Liver (tissue), 9 donors: ENCODE measurements around the gene SLC27A3. TPM values are rescaled to one million over a fixed set of nuclear protein-coding genes. Genes with fewer than 3 reads are reported as not detected.
A peak's percentile ranks its signal among the peaks of the same experiment; 100 is the strongest.

Source experiments
- DNase-seq: peaks from one replicate; pipeline ENCODE4 v3.0.0-alpha.2; 2017; ENCODE audit warnings: low spot score
- H3K27ac ChIP-seq, 2 donors: one replicate each; pipeline ENCODE4 v1.7.0; 2013; ENCODE audit warnings: inconsistent platforms in 2 of 2, low read length in 2 of 2, control low read depth in 1 of 2, low read depth in 1 of 2, mild to moderate bottlenecking in 1 of 2
- H3K27me3 ChIP-seq, 4 donors: one replicate each; pipeline versions ENCODE4 v1.6.1 to v1.7.0; 2013; ENCODE audit warnings: low read length in 3 of 4, inconsistent platforms in 1 of 4, mild to moderate bottlenecking in 1 of 4, moderate library complexity in 1 of 4; ENCODE audit not compliant: control insufficient read depth in 4 of 4, insufficient read depth in 4 of 4
- H3K36me3 ChIP-seq, 4 donors: one replicate each; pipeline versions ENCODE4 v1.6.1 to v1.7.0; 2013; ENCODE audit warnings: low read length in 3 of 4, mild to moderate bottlenecking in 3 of 4, low read depth in 1 of 4, moderate library complexity in 1 of 4; ENCODE audit not compliant: control insufficient read depth in 4 of 4, insufficient read depth in 3 of 4
- H3K4me1 ChIP-seq, 4 donors: one replicate each; pipeline versions ENCODE4 v1.6.1 to v1.7.0; 2013; ENCODE audit warnings: low read length in 3 of 4, mild to moderate bottlenecking in 3 of 4, moderate library complexity in 1 of 4; ENCODE audit not compliant: control insufficient read depth in 4 of 4, insufficient read depth in 4 of 4
- H3K4me3 ChIP-seq, 3 donors: one replicate each; pipeline versions ENCODE4 v1.6.1 to v1.7.0; 2013; ENCODE audit warnings: low read length in 3 of 3, control low read depth in 1 of 3, low read depth in 1 of 3, mild to moderate bottlenecking in 1 of 3
- H3K9ac ChIP-seq, 2 donors: one replicate each; pipeline ENCODE4 v1.7.0; 2013; ENCODE audit warnings: low read length in 2 of 2, mild to moderate bottlenecking in 2 of 2, moderate library complexity in 2 of 2, control low read depth in 1 of 2, low read depth in 1 of 2
- H3K9me3 ChIP-seq, 4 donors: one replicate each; pipeline versions ENCODE4 v1.6.1 to v1.7.0; 2013; ENCODE audit warnings: low read length in 3 of 4; ENCODE audit not compliant: control insufficient read depth in 4 of 4
- EGR1 ChIP-seq, 2 donors: IDR thresholded peaks; 2 replicates each; pipeline ENCODE4 v1.6.1; 2016 to 2018; ENCODE audit warnings: antibody characterized with exemption in 2 of 2, low read depth in 2 of 2
- FOXA1 ChIP-seq: IDR thresholded peaks from 2 replicates; pipeline ENCODE4 v1.6.1; 2016; ENCODE audit warnings: antibody characterized with exemption
- GABPA ChIP-seq, 2 donors: IDR thresholded peaks in 1 of 2; conservative IDR thresholded peaks in 1 of 2; 2 replicates each; pipeline ENCODE4 v1.6.1; 2016; ENCODE audit warnings: antibody characterized with exemption in 2 of 2, mild to moderate bottlenecking in 1 of 2, moderate library complexity in 1 of 2
- HNF4A ChIP-seq, 2 donors: conservative IDR thresholded peaks; 2 replicates each; pipeline ENCODE4 v1.6.1; 2016; ENCODE audit warnings: antibody characterized with exemption in 2 of 2, mild to moderate bottlenecking in 2 of 2
- HNF4G ChIP-seq: IDR thresholded peaks from 2 replicates; pipeline ENCODE4 v1.6.1; 2016; ENCODE audit warnings: antibody characterized with exemption
- JUND ChIP-seq, 2 donors: IDR thresholded peaks; 2 replicates each; pipeline ENCODE4 v1.6.1; 2016; ENCODE audit warnings: antibody characterized with exemption in 2 of 2
- NR2F2 ChIP-seq: IDR thresholded peaks from 2 replicates; pipeline ENCODE4 v1.6.1; 2016; ENCODE audit warnings: antibody characterized with exemption
- RAD21 ChIP-seq, 2 donors: IDR thresholded peaks; 2 replicates each; pipeline ENCODE4 v1.6.1; 2016; ENCODE audit warnings: antibody characterized with exemption in 2 of 2, mild to moderate bottlenecking in 2 of 2
- RXRA ChIP-seq, 2 donors: IDR thresholded peaks; 2 replicates each; pipeline ENCODE4 v1.6.1; 2017 to 2018; ENCODE audit warnings: antibody characterized with exemption in 2 of 2, mild to moderate bottlenecking in 1 of 2
- SP1 ChIP-seq: IDR thresholded peaks from 2 replicates; pipeline ENCODE4 v1.6.1; 2018; ENCODE audit warnings: antibody characterized with exemption, mild to moderate bottlenecking
- YY1 ChIP-seq: IDR thresholded peaks from 2 replicates; pipeline ENCODE4 v1.6.1; 2016; ENCODE audit warnings: antibody characterized with exemption, mild to moderate bottlenecking
- WGBS: extraction: QIAGEN DNeasy Blood & Tissue Kit; methylation state at CpG from one replicate; pipeline ENCODE4 v1.1.7; 2013; 5-methylcytosine and 5-hydroxymethylcytosine counted together
- polyA plus RNA-seq, 2 donors: library from polyadenylated mRNA; stranded (reverse) in 1 of 2; unstranded in 1 of 2; fragments of 200-250 nt in 1 of 2; fragments of >200 nt in 1 of 2; fragmentation: Nextera tagmentation in 1 of 2; extraction: Ambion mirVana in 1 of 2; gene quantifications; one replicate each; pipeline versions ENCODE4 v1.2.1 to v1.2.3, GENCODE V29; 2013 to 2015
- total RNA-seq, 2 donors: library from RNA; depleted of rRNA; stranded (reverse); fragments of >200 nt; gene quantifications; one replicate each; pipeline ENCODE4 v1.2.3, GENCODE V29; 2014
- TF ChIP-seq, protein P1 (sequence below): IDR thresholded peaks from 2 replicates; pipeline ENCODE4 v1.6.1; 2016; ENCODE audit warnings: antibody characterized with exemption
- TF ChIP-seq, protein P2 (sequence below): IDR thresholded peaks from 2 replicates; pipeline ENCODE4 v1.6.1; 2016; ENCODE audit warnings: antibody characterized with exemption, mild to moderate bottlenecking
- TF ChIP-seq, protein P3 (sequence below): IDR thresholded peaks from 2 replicates; pipeline ENCODE4 v1.6.1; 2016; ENCODE audit warnings: antibody characterized with exemption
- TF ChIP-seq, protein P4 (sequence below): IDR thresholded peaks from 2 replicates; pipeline ENCODE4 v1.6.1; 2016; ENCODE audit warnings: antibody characterized with exemption
- donor health status: healthy.
- donor health status: healthy.
- donor health status: healthy.
- donor health status: healthy.
- donor health status: healthy.

The SLC27A3 gene
- total and polyA plus RNA-seq, 4 donors: 18.1 to 47.4 (median 28.2) TPM

DNA sequence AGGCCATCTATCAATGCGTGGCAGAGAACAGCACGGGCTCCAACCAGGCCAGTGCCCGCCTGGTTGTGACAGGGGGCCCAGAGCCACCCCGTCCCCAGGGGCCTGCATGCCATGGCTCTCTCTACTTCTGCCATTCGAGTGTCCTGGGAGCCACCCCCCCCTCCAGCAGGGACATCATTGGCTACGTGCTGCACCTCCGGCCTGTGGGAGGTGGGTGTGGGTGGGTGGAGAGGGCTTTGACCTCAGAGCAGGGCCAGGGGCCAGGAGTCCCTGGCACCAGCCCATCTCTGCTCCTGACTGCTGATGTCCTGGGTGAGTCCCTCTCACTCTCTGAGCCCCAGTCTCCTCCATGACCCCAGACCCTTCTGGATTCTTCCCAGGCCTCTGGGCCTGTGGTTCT lies 25.3 kb downstream of the SLC27A3 start:
- no peak for DNase-seq
- Histone ChIP-seq H3K36me3 (no peaks in the 10 kb centered on the region), H3K4me1 (peaks cover 2 to 19% (median 13%) of the 10 kb centered on the region in 4 donors), H3K9ac (no peak overlapping the region), H3K27me3 (no peaks in the 10 kb centered on the region), H3K27ac (peak overlapping the region in 1 of 2 donors; percentile 9), H3K9me3 (no peaks in the 10 kb centered on the region), H3K4me3 (no peak overlapping the region)
- WGBS: 32% methylated on average over 7 of the region's 7 CpGs
- TF ChIP-seq SP1 (peak; percentile 55), YY1 (peak; percentile 42), EGR1 (IDR thresholded peaks at IDR 0.05; ENCODE audit: low read depth in 2 of 2) (peak; percentile 46 to 76), RXRA (IDR thresholded peaks at IDR 0.05) (peak; percentile 83 to 89), HNF4A (conservative IDR thresholded peaks at IDR 0.05) (peak; percentile 24 to 36), GABPA (IDR thresholded peaks at IDR 0.05 in 1 of 2, conservative IDR thresholded peaks at IDR 0.05 in 1 of 2) (no peak), RAD21 (IDR thresholded peaks at IDR 0.05) (peak in 1 of 2 donors; percentile 41)
- TF ChIP-seq, protein P1, sequence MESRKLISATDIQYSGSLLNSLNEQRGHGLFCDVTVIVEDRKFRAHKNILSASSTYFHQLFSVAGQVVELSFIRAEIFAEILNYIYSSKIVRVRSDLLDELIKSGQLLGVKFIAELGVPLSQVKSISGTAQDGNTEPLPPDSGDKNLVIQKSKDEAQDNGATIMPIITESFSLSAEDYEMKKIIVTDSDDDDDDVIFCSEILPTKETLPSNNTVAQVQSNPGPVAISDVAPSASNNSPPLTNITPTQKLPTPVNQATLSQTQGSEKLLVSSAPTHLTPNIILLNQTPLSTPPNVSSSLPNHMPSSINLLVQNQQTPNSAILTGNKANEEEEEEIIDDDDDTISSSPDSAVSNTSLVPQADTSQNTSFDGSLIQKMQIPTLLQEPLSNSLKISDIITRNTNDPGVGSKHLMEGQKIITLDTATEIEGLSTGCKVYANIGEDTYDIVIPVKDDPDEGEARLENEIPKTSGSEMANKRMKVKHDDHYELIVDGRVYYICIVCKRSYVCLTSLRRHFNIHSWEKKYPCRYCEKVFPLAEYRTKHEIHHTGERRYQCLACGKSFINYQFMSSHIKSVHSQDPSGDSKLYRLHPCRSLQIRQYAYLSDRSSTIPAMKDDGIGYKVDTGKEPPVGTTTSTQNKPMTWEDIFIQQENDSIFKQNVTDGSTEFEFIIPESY: no peak

DNA sequence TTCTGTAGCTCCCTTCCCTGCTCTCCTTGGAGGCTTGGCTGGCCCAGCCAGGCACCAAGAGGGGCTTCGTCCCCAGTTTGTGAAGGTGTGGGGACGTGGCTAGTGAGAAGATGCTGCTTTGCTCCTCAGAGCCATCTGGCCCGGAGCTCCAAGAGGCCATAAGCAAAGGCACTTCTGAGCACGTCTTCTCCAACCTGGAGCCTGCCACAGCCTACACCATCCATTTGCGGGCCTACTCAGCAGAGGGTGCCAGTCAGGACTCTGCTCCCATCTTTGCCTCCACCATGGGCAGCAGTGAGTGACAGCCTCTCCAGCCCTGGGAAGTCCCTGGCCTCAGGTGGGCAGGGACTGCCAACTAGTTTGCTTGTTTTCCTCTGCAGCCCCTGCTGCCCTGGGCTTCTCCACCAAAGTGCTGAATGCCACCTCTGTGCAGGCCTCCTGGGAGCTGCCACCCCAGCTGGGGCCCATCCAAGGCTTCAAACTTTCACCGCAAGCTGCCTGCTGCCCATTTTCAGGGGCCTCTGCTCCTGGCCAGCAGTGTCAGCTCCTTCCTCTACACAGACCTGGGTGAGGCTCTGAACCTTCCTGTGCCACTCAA lies 25.9 kb downstream of the SLC27A3 start:
- no peak for DNase-seq
- WGBS: 98% methylated on average over 6 of the region's 6 CpGs
- H3K4me1 ChIP-seq: peaks cover 2 to 19% (median 13%) of the 10 kb centered on the region in 4 donors

DNA sequence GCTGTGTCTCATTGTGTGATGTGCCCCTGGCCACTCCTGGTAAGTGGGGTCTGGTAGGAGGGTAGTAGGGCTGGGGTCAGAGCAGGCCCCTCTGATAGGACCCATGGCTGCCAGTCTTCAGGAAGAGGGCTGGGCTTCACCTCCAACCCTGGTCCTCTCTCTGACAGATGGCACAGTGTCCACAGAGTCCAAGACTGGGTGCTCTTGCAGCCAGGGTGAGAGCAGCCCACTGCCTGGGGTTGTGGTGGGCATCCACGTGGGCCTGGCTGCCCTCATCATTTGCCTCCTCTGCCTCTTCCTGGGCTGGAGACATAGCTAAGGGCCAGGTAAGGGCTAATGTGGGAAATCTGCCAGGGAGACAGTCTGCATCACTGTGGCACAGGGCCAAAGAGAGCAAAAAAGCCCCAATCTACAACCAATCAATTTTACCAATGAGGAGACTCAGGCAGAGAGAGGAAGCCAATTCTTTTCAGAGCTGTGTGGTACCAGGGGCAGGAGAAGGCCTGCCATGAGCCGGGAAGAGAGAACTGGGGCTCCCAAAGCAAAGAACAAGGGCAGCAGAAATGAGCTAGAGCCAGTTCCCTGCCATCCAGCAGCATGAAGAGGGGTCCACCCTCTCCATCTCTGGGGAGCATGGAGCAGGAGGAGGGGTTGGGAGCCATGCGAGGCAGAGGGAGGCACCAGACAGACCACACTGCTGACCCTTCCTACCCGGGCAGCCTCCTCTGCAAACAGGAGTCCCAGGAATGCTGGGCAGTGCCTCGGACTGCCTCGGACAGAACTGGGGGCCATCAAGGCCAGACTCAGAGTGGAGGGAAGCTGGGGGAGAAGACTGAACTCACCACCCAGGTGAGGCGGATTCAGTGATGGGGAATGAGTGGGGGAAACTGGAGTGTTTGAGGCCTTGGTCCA lies 26.8 kb downstream of the SLC27A3 start:
- WGBS: 93% methylated on average over 7 of the region's 7 CpGs
- no peaks in the 10 kb centered on the region for H3K9me3 ChIP-seq
- DNase-seq: no peak
- H3K27ac ChIP-seq: no peak overlapping the region
- no peak overlapping the region for H3K4me3 ChIP-seq
- no peaks in the 10 kb centered on the region for H3K27me3 ChIP-seq
- peaks cover 2 to 19% (median 13%) of the 10 kb centered on the region in 4 donors for H3K4me1 ChIP-seq
- H3K9ac ChIP-seq: no peak overlapping the region
- peaks cover 0 to 1% (median under 1%) of the 10 kb centered on the region in 4 donors for H3K36me3 ChIP-seq
- TF ChIP-seq YY1 (no peak), GABPA (IDR thresholded peaks at IDR 0.05 in 1 of 2, conservative IDR thresholded peaks at IDR 0.05 in 1 of 2) (no peak), HNF4A (conservative IDR thresholded peaks at IDR 0.05) (no peak), FOXA1 (no peak), HNF4G (no peak), EGR1 (IDR thresholded peaks at IDR 0.05; ENCODE audit: low read depth in 2 of 2) (no peak), RAD21 (IDR thresholded peaks at IDR 0.05) (no peak), JUND (IDR thresholded peaks at IDR 0.05) (no peak)
- TF ChIP-seq, protein P1: no peak
- TF ChIP-seq, protein P2, sequence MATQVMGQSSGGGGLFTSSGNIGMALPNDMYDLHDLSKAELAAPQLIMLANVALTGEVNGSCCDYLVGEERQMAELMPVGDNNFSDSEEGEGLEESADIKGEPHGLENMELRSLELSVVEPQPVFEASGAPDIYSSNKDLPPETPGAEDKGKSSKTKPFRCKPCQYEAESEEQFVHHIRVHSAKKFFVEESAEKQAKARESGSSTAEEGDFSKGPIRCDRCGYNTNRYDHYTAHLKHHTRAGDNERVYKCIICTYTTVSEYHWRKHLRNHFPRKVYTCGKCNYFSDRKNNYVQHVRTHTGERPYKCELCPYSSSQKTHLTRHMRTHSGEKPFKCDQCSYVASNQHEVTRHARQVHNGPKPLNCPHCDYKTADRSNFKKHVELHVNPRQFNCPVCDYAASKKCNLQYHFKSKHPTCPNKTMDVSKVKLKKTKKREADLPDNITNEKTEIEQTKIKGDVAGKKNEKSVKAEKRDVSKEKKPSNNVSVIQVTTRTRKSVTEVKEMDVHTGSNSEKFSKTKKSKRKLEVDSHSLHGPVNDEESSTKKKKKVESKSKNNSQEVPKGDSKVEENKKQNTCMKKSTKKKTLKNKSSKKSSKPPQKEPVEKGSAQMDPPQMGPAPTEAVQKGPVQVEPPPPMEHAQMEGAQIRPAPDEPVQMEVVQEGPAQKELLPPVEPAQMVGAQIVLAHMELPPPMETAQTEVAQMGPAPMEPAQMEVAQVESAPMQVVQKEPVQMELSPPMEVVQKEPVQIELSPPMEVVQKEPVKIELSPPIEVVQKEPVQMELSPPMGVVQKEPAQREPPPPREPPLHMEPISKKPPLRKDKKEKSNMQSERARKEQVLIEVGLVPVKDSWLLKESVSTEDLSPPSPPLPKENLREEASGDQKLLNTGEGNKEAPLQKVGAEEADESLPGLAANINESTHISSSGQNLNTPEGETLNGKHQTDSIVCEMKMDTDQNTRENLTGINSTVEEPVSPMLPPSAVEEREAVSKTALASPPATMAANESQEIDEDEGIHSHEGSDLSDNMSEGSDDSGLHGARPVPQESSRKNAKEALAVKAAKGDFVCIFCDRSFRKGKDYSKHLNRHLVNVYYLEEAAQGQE: no peak
- TF ChIP-seq, protein P3, sequence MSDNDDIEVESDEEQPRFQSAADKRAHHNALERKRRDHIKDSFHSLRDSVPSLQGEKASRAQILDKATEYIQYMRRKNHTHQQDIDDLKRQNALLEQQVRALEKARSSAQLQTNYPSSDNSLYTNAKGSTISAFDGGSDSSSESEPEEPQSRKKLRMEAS: no peak
- TF ChIP-seq, protein P4, sequence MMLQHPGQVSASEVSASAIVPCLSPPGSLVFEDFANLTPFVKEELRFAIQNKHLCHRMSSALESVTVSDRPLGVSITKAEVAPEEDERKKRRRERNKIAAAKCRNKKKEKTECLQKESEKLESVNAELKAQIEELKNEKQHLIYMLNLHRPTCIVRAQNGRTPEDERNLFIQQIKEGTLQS: no peak

More for the DNA sequence above, 25.9 kb downstream of the SLC27A3 start:
- Histone ChIP-seq H3K27me3 (no peaks in the 10 kb centered on the region), H3K9me3 (no peaks in the 10 kb centered on the region), H3K4me3 (no peak overlapping the region), H3K36me3 (no peaks in the 10 kb centered on the region), H3K9ac (no peak overlapping the region), H3K27ac (peak overlapping the region in 1 of 2 donors; percentile 38)
- TF ChIP-seq HNF4G: no peak
- no peak for TF ChIP-seq SP1
- no peak for TF ChIP-seq EGR1 (IDR thresholded peaks at IDR 0.05; ENCODE audit: low read depth in 2 of 2)
- TF ChIP-seq NR2F2: no peak
- TF ChIP-seq, protein P4: no peak
- TF ChIP-seq RXRA (IDR thresholded peaks at IDR 0.05): no peak
